SU-DHL-6 (cell line): ENCODE results near the gene EXOC3L4.

Experiments used
- EZH2phosphoT487 ChIP-seq: fragments of 200-600 bp; sonication (generic), shearing (Covaris generic); conservative IDR thresholded peaks from 2 replicates; pipeline ENCODE4 v1.6.1; 2018; ENCODE audit warnings: mild to moderate bottlenecking, antibody characterized with exemption, low read length, moderate library complexity, mixed read lengths
- TF ChIP-seq, protein P1 (sequence below): fragments of 200-600 bp; sonication (generic); IDR thresholded peaks from one replicate; pipeline ENCODE4 v1.5.1; 2017; ENCODE audit warnings: antibody characterized with exemption, mild to moderate bottlenecking, low read length, moderate library complexity; ENCODE audit not compliant: insufficient read depth, poor library complexity, severe bottlenecking

DNA sequence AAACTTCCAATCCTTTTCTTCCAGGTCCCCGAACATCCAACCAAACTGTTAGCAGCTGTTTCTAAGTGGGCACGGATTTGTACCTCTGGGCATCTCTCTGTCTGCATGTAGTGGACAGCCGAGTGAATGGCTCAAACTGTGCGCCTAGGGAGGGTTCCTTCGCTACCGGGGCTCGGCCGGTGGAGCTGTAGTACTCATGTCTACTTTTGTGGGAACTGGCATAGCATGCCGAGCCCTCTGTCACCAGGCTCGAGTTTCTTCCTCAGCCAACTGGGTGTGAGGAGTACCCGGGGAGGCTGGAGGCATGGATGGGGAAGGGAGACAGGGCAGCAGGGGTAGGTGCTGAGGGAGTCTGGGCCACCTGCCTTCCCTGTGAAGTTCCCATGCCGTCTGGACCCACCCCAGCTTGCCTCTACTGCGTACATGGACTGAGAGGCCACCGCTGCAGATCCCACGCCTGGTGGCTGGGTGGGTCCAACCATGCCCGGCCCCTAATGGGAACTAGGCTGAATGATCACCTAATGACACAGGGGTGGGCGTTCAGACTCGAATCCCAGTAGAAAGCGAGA lies 51.7 kb downstream of the EXOC3L4 start:
- TF ChIP-seq EZH2phosphoT487, result no peak
- TF ChIP-seq, protein P1, sequence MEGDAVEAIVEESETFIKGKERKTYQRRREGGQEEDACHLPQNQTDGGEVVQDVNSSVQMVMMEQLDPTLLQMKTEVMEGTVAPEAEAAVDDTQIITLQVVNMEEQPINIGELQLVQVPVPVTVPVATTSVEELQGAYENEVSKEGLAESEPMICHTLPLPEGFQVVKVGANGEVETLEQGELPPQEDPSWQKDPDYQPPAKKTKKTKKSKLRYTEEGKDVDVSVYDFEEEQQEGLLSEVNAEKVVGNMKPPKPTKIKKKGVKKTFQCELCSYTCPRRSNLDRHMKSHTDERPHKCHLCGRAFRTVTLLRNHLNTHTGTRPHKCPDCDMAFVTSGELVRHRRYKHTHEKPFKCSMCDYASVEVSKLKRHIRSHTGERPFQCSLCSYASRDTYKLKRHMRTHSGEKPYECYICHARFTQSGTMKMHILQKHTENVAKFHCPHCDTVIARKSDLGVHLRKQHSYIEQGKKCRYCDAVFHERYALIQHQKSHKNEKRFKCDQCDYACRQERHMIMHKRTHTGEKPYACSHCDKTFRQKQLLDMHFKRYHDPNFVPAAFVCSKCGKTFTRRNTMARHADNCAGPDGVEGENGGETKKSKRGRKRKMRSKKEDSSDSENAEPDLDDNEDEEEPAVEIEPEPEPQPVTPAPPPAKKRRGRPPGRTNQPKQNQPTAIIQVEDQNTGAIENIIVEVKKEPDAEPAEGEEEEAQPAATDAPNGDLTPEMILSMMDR, result no peak
